ENCODE measurements around the gene INO80B. TPM values are rescaled to one million over a fixed set of nuclear protein-coding genes. Genes with fewer than 3 reads are reported as not detected.

Gene INO80B
- total and polyA plus RNA-seq, 9 of the 15 experiments (the other 6 are each of a cell fraction or from before 2014, with no cell fraction given): 0.41 to 22.6 (median 9.0) TPM

DNA sequence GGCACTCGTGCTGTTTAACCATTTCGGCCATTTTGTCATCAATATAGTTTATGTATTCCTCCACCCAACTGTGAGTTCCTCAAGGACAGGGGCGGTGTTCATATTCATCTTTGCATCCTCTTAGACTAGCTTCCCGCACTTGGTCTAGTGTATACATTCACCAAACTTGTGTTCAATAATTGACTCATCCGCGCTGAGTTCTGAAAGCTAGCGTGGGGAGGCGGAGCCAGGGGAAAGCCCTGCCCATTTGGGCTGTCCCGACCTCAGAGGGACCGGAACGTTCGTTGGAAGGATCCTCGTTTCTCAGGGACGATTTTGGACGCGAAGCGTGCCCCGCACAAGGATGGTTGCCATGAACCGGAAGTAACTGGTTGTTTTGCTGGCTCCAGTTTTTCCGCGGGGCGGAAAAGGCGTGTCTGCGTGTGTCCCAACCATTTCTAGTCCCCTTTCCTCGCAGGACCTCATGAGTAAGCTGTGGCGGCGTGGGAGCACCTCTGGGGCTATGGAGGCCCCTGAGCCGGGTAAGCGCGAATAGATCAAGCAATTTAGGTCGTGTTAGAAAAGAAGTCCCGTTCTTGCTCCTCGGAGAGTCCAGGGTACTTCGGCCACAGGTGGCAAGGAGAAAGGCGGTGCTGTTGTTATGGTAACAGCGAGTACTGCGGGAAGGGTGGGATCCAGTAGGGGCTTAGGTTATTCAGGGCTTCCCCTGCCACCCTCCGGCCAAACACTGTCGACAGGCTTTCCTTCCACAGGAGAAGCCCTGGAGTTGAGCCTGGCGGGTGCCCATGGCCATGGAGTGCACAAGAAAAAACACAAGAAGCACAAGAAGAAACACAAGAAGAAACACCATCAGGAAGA lies at the start of gene INO80B (continued):
- TF ChIP-seq CHD7 (IDR thresholded peaks at IDR 0.05; ENCODE audit: low read depth, low read length) (no peak), POLR2H (tag; IDR thresholded peaks at IDR 0.05; ENCODE audit: low read depth) (no peak; the same call in 1 of the 2 replicates), PHF20 (IDR thresholded peaks at IDR 0.05; ENCODE audit: partially characterized antibody) (peak; percentile 90), ELF1 (tag; IDR thresholded peaks at IDR 0.05) (peak; percentile 99), IRF1 (CRISPR knock-in tag; IDR thresholded peaks at IDR 0.05; ENCODE audit: borderline replicate concordance) (no peak), MCM3 (IDR thresholded peaks at IDR 0.05) (no peak), CBFA2T3 (IDR thresholded peaks at IDR 0.05) (no peak), ETS1 (conservative IDR thresholded peaks at IDR 0.05; ENCODE audit: control insufficient read depth, low read depth, low read length) (peak; percentile 93), TEAD1 (CRISPR knock-in tag; IDR thresholded peaks at IDR 0.05) (peak in 1 of 2 experiments; percentile 82; a peak in 2 of 4 replicates), PKNOX1 (IDR thresholded peaks at IDR 0.05) (peak; percentile 61; the same call in 1 of the 2 replicates)

Data from K562 (cell line).